BJ (cell line): ENCODE measurements around the gene CEACAM21. TPM values are rescaled to one million over a fixed set of nuclear protein-coding genes. Genes with fewer than 3 reads are reported as not detected.

Experiments
- CTCF ChIA-PET: fragments of 350-600 bp; formaldehyde crosslinking; extraction: SDS; loops from one replicate; lab custom pipeline; 2021; ENCODE audit warnings: antibody characterized with exemption, inconsistent platforms; lab: Yijun Ruan, JAX
- POLR2A ChIA-PET: fragments of 300-600 bp; sonication (Branson Sonifier 250); formaldehyde crosslinking; extraction: SDS; loops from one replicate; lab custom pipeline; 2021; ENCODE audit warnings: antibody characterized with exemption; lab: Charles Lee
- DNase-seq: peaks from one replicate; pipeline ENCODE4 v3.0.0-alpha.2; 2011; ENCODE audit warnings: low read depth
- H3K27me3 ChIP-seq: 2 replicates; pipeline ENCODE4 v1.6.0; 2011; ENCODE audit warnings: low read length; ENCODE audit not compliant: control insufficient read depth, insufficient read depth
- H3K36me3 ChIP-seq: 2 replicates; pipeline ENCODE4 v1.5.1; 2011; ENCODE audit warnings: low read length; ENCODE audit not compliant: control insufficient read depth, insufficient read depth
- H3K4me3 ChIP-seq: 2 replicates; pipeline ENCODE4 v1.5.1; 2011; ENCODE audit warnings: low read depth, mild to moderate bottlenecking, control low read depth, low read length
- CTCF ChIP-seq: IDR thresholded peaks from 2 replicates; pipeline ENCODE4 v1.5.1; 2011; ENCODE audit warnings: low read depth, mild to moderate bottlenecking, control low read depth, inconsistent platforms, low read length, moderate library complexity; ENCODE audit not compliant: insufficient read depth
- polyA plus RNA-seq: library from polyadenylated mRNA; depleted of rRNA; stranded (reverse); fragments of >200 nt; gene quantifications from 2 replicates; pipeline ENCODE4 v1.2.3, GENCODE V29; 2011

Gene CEACAM21
- polyA plus RNA-seq, 1 experiment = not detected

DNA sequence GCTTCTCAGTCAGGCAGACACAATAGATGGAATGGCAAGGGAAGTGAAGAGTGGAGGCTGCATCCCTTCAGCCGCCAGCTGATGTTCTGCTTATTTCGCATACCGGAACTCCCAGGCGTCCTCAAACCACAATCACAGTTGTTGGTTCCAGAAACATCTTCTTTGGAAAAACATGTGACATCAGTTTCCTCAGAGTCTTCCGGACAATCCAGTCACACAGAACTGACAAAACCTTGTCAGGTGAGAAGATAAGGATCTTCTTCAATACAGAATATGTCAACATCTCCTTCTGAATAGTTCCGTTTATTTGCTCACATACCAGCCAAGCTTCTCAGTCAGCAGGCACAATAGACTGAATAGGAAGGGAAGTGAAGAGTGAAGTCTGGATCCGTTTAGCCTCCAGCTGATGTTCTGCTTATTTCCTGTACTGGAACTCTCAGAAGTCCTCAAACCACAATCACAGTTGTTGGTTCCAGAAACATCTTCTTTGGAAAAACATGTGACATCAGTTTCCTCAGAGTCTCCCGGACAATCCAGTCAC lies 45.1 kb upstream of the CEACAM21 start:
- no peak for TF ChIP-seq CTCF
- ChIA-PET POLR2A (no interaction called here), CTCF (interaction anchor here (0.7 to 3.2 kb wide), 2 partner anchors 81 to 343 kb away, joined by 3 to 18 read pairs; no protein-coding TSS in a partner anchor)
- DNase-seq = no peak
- Histone ChIP-seq H3K36me3 (no peaks in the 10 kb centered on the region), H3K27me3 (peaks cover 1% of the 10 kb centered on the region; the same call in 1 of the 2 replicates), H3K4me3 (no peak overlapping the region)

DNA sequence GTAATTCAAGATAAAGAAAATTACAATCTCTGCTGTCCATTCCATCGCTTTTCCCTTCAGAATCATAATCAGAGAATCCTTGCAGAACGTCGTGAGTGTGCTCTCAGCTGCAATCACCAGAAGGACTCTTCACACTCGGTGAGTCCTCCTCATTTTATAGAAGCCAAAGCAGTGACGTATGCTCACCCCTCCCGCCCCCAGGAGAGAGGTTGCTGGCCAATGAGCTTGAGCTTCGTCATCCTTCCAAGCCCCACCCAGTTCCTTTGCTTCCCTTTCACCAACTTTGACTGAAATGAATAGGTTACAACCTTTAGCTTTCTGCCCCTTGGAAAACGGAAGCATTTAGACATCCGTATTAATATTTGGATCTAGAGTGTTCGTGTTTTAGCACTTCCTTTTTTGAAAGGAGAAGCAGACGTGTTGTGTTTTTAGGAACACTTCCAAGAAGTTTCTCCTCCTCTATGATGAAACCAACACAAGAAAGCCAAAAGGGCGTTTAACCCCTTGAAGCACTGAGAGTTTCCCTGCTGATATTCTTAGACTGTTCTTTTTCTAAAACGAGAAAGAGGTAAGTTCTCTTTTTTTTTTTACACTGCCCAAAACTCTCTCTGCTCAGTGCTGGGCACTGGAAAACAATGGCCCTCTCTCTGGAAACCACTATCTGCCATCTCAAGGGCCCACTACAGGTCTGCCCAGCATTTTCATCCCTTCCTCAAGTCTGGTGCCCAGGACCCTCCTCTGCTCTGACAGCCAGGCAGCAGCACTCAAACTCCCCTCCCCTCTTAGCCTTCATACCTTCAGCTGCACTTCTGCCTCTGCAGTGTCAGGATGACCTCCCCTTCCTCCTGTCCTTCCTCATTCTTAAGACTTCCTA lies 44.3 kb upstream of the CEACAM21 start:
- Histone ChIP-seq H3K27me3 (peaks cover 1% of the 10 kb centered on the region; the same call in 1 of the 2 replicates), H3K4me3 (no peak overlapping the region), H3K36me3 (no peaks in the 10 kb centered on the region)
- ChIA-PET POLR2A (no interaction called here), CTCF (interaction anchor here (0.8 to 3.2 kb wide), 2 partner anchors 82 to 110 kb away, joined by 4 to 18 read pairs; no protein-coding TSS in a partner anchor)
- no peak for TF ChIP-seq CTCF
- no peak for DNase-seq

- Histone ChIP-seq H3K4me3 (no peak overlapping the region), H3K27me3 (peaks cover 4% of the 10 kb centered on the region; the same call in 1 of the 2 replicates), H3K36me3 (no peaks in the 10 kb centered on the region)
- TF ChIP-seq CTCF = no peak
- POLR2A ChIA-PET = no interaction called here
- CTCF ChIA-PET = interaction anchor here (0.8 to 3.2 kb wide), 2 partner anchors 83 to 110 kb away, joined by 4 to 18 read pairs; no protein-coding TSS in a partner anchor
- no peak for DNase-seq
Measured at GRCh38 chr19:41532526-41532925, 43.4 kb upstream of the CEACAM21 start.

DNA sequence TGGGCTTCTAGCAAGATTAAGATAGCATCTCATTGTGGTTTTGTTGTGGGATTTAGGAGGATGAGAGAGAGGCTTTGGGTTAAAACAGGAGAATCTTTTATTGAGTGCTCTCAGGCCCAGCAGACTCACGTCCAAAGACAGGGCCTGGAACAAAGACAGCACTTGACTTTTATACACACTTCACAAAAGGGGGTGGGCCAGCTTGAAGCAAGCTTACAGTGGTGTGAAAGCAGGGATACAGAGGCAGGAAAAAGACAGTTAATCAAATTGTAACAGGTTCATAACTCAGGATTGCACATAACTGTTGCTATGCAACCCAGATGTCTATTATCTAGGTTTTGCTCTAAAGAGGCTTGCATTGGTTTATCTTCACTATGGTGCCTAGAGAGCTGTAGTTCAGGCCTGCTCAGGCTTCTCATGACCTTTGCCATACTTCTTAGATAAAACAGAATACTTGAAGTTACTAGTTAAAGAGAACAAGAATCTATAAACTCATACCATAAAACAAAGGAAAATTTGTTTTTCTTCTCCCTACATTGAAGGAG lies 42.2 kb upstream of the CEACAM21 start:
- TF ChIP-seq CTCF = no peak
- ChIA-PET CTCF (interaction anchor here (1.0 to 3.2 kb wide), 4 partner anchors 63 to 85 kb away, joined by 4 to 18 read pairs (median 5); no protein-coding TSS in a partner anchor), POLR2A (no interaction called here)
- no peak for DNase-seq
- Histone ChIP-seq H3K27me3 (peaks cover 4% of the 10 kb centered on the region; the same call in 1 of the 2 replicates), H3K36me3 (no peaks in the 10 kb centered on the region), H3K4me3 (no peak overlapping the region)
